GM18858 (cell line): ENCODE results near the gene ARHGAP42.

ENCODE experiments used
- ATAC-seq: cut with Tn5 transposase; IDR thresholded peaks from one replicate; pipeline ENCODE4 v1.9.1; 2021; ENCODE audit not compliant: unreplicated experiment

The ARHGAP42 gene

GRCh38 chr11:100948936-100949335 is 261.8 kb downstream of the ARHGAP42 start:
- no peak for ATAC-seq

DNA sequence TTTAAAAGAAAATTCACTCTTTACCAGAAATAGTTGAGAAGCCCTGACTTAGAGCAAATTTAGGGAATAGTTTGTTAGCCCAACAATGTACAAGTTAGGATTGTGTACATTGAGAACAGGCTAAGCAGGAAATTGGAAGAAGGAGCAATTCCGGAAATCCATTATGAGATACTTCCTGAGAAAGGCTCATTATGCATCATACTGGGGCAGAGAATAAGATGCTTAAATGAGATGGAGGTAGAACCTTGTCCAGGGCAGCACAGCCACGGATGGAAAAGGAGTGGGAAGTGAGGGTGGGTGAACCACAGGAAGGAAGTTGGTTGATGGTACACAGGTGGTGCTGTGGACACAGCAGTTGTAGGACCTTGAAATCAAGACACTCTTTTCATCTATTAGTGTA is 262.4 kb downstream of the ARHGAP42 start:
- ATAC-seq: no peak

GRCh38 chr11:100955318-100955717 is 268.2 kb downstream of the ARHGAP42 start:
- ATAC-seq: no peak

DNA sequence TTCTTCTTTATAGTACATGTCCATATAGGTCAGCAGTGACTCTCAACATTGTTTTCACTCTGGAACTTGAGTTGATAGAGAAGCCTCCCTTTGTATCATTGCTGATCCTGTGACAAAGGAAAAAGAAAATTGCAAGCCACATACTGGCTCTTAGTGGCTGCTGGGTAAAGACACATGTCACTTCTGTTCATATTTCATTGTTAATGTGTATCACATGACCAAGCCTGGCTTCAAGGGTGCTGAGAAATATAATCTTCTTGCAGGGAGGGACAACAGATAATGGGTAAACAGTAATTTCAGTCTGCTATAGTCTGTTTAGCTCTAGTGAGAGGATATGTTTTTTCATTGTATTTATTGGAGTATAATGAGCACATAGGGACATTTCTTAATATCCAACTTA is 269.3 kb downstream of the ARHGAP42 start:
- no peak for ATAC-seq

GRCh38 chr11:100957499-100957898 is 270.4 kb downstream of the ARHGAP42 start:
- ATAC-seq: no peak

DNA sequence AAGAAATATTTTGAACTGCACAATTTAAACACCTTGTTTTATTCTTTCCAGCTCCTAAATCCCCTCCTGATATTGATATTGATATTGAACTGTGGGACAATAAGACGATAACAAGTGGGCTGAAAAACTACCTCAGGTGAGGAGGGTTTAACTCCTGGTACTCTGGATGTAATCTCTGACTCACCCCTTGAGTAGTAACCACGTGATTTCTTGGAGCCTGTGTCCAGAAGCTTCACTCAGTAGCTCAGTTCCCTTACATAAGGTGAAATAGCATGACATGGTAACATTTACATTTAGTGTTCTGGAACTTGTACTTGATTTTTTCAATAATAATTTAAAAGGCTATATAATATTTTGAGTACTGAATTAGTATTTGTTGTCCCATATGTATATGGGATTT is 274.5 kb downstream of the ARHGAP42 start:
- no peak for ATAC-seq

- no peak for ATAC-seq
Measured at GRCh38 chr11:100963375-100963774, 276.3 kb downstream of the ARHGAP42 start.

- ATAC-seq: no peak
Measured at GRCh38 chr11:100964435-100964834, 277.3 kb downstream of the ARHGAP42 start.

DNA sequence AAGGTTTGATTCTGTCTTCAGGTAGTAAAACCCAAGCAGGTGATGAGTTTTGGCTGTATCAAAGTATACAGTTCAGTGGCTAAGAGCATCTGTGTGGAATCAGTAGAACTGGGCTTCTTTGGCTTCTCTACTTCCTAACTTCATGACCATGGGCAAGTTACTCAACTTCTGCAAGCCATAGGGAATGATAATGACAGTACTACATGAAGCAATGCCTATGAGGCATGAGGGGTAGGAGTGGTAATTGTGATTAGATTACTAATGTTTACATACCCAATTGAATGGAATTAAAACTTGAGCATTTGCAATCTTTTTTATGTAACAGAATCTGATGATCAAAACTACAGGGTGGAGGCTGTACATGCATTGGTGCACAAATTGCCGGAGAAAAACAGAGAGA is 278.3 kb downstream of the ARHGAP42 start:
- no peak for ATAC-seq

DNA sequence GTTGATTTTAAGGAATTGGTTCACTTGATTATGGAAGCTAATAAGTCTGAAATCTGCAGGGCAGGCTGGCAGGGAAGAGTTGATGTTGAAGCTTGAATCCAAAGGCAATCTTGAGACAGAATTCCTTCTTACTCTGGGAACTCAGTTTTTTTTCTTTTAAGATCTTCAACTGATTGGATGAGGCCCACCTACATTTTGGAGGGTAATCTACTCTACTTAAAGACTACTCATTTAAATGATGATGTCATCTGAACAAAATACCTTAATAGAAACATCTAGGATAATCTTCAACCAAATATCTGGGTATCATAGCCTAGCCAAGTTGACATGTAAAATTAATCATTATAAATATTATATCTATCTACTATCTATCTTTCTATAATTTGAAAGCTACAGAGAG is 279.3 kb downstream of the ARHGAP42 start:
- ATAC-seq: no peak

DNA sequence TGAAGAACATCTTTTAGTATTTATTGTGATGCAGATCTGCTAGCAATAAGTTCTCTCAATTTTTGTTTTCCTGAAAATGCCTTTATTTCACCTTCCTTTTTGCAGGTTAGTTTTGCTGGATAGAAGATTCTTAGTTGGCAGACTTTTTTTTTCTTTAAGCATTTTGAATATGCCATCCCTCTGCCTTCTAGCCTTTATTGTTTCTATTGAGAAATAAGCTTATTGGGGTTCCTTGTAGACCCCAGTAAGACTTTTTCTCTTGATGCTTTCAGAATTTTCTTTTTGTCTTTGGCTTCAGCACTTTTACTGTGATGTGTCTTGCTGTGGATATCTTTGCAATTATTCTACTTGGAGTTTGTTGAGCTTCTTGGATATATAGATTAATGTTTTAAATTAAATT is 281.9 kb downstream of the ARHGAP42 start:
- ATAC-seq: no peak

DNA sequence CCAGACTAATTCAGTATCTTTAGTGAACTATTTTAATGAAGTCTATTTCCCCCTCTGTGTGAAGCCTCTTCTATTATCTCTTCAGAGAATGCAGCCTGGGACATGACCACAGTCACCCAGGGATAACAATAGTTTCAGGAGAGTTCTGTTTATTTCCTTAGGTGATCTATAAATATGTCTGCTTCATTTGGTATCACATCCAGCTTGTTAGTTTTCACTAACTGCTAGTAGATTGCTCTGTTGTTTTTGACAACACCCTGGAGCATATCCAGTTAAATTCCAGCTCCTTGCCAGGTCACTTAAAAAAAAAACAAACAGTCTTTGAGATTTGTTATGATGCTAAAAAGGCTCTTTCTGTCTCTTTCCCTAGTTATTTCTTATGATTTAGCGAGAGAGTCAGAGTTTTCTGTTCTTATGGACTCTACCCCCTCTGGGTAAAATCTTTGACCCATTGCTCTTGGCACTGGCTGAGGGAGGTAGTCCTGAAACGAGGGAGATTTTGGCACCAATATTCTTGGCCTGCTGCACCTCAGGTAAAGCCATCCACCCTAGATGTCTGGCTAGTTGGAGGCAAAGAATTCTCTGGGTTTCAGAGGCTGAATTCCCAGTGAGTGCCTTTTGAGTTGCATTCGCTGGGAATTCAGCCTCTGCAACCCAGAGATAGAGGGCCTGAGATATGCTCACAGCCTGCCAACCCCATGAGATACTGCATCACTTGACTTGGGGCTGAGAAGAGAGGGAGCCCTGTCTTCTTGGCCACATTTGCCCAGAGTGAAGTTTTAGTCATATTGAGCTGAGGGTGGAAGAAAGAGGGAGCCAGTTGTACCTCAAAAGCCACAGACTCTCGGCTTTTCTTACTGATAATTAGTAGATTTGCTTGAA is 283.4 kb downstream of the ARHGAP42 start:
- ATAC-seq: no peak

GRCh38 chr11:100972046-100972445 is 285.0 kb downstream of the ARHGAP42 start:
- no peak for ATAC-seq

DNA sequence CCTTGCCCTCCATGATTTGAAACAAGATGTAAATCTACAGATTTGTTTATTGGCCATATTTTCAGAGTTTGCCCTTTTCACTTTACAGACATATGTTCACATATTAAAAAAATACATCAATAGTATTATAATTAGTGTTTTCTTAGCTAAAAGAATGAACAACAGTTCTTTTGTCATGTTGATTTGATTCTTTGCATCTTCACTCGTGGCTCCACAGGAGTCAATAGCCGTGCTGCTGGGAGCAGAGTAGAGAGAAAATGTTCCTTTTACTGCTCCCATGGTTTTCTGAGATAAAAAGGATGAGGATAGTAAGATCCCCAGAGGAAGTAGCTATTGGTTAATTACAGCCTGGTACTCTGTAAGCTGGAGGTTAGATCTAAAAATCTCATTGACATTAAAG is 291.4 kb downstream of the ARHGAP42 start:
- no peak for ATAC-seq

- no peak for ATAC-seq
Measured at GRCh38 chr11:100978939-100979338, 291.9 kb downstream of the ARHGAP42 start.

DNA sequence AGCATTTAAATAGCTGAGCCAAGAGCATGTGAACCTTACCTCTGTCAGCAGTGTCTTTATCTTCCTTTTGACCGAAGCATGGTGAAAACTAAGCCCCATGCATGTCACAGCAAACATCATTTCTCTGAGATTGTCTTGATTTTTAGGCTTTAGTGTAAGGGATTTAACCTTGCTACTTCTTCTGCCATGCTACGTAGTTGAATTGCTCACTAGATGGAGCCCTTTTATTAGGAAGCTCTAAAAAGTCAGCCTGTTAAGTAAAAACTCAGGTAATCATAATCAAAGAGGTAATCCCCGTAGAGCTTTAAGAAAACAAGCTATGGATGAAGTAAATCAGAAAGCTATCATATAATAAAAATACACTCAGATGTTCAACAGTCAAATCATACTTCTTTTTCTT is 293.1 kb downstream of the ARHGAP42 start:
- no peak for ATAC-seq

GRCh38 chr11:100981196-100981824 is 294.2 kb downstream of the ARHGAP42 start:
- no peak for ATAC-seq

DNA sequence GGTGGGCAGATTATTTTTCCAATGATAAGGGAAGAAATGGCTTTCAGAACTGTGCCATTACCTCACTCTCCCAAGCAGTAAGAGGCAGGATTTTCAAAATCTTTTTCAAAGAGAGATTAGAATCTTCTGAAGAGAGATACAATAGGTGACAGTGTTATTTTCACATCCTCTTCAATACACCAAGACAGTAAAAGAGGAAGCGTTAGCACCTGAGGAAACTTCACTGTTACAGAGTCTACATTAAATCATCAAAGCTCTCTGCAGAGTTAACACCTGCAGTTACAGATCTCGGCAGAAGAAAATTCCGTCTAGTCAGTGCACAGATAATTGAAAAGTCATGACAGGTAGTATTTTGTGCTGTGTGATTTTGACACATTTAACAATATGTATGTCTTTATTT is 297.6 kb downstream of the ARHGAP42 start:
- ATAC-seq: peak; percentile 86

- ATAC-seq: no peak
Measured at GRCh38 chr11:100990931-100991330, 303.8 kb downstream of the ARHGAP42 start.

GRCh38 chr11:100991541-100991940 is 304.5 kb downstream of the ARHGAP42 start:
- no peak for ATAC-seq

DNA sequence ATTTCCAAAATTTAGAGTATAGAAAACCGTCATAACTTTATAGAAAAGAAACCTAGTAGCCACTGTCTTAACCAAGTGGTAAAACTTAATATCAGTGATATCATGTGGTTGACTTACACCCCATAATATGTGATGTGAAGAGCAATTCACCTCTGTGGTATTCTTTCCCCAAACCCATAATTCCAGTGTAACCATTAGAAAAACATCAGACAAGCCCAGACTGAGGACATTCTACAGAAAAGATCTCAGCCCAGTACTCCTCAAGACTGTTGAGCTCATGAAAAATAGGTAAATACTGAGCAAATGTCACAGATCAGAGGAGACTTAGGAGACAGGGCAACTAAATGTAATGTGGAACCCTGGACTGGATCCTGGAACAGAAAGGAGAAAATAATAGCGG is 307.9 kb downstream of the ARHGAP42 start:
- ATAC-seq: no peak

- no peak for ATAC-seq
Measured at GRCh38 chr11:100999756-101000155, 312.7 kb downstream of the ARHGAP42 start.

GRCh38 chr11:101003468-101003867 is 316.4 kb downstream of the ARHGAP42 start:
- no peak for ATAC-seq
